HG03460 (cell line): ENCODE data around the gene MFAP2.

Experiments used
- ATAC-seq: cut with Tn5 transposase; IDR thresholded peaks from one replicate; pipeline ENCODE4 v1.9.1; 2021; ENCODE audit not compliant: unreplicated experiment

The MFAP2 gene

DNA sequence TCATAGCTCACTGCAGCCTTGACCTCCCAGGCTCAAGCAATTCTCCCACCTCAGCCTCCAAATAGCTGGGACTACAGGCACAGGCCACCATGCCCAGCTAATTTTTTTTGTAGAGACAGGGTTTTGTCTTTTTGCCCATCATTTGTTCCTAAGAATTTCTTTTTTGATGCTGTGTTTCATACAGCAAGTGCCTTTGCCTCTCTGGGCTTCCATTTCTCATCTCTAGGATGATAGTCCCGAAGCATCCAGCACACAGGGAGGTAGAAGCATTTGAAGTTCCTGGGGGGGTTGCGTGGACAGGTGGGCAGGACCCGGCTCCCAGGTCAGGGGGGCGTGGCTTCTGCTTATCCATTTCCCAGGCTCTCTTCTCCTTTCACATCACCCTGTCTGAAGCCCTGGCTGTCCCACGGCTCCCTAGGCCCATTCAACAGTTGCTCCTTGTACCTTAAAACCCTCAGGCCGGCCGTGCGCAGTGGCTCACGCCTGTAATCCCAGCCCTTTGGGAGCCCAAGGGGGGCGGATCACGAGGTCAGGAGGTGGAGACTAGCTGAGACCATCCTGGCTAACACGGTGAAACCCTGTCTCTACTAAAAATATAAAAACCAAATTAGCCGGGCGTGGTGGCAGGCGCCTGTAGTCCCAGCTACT lies 27.9 kb upstream of the MFAP2 start:
- no peak for ATAC-seq

DNA sequence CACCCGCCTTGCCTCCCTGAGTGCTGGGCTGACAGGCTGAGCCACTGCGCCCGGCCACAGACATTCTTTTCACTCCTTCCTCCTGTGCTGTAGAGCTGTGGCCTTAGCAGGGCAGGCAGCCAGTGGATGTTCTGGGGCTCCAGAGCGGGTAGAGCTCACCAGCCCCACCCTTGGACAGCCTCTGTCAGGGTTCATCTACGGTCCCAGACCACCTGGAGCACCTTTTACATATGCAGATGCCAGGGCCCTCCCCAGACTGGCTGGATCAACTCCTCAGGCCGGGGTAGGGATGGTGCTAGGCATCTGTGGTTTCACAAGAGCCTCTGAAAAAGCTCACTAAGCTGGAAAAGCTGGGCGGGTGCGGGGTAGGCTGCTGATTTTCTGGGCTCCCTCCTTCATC lies 26.7 kb upstream of the MFAP2 start:
- ATAC-seq: no peak

DNA sequence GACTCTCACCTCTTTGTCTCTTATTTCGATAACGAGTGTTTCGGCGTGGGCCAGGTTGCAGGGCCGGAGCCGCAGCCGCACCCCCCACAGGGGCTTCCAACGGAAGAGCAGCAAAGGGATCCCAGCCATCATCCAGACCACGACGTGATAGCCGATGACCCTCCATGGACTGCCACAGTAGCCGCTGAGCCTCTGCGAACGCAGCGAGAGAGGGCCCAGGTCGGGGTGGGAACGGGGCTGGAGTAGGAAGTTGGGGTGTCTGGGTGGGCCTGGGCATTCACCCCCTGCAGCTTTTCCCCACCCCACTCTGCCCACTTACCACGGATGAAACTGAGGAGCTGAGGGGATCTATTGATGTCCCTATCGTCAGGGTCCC lies 24.9 kb upstream of the MFAP2 start:
- no peak for ATAC-seq

DNA sequence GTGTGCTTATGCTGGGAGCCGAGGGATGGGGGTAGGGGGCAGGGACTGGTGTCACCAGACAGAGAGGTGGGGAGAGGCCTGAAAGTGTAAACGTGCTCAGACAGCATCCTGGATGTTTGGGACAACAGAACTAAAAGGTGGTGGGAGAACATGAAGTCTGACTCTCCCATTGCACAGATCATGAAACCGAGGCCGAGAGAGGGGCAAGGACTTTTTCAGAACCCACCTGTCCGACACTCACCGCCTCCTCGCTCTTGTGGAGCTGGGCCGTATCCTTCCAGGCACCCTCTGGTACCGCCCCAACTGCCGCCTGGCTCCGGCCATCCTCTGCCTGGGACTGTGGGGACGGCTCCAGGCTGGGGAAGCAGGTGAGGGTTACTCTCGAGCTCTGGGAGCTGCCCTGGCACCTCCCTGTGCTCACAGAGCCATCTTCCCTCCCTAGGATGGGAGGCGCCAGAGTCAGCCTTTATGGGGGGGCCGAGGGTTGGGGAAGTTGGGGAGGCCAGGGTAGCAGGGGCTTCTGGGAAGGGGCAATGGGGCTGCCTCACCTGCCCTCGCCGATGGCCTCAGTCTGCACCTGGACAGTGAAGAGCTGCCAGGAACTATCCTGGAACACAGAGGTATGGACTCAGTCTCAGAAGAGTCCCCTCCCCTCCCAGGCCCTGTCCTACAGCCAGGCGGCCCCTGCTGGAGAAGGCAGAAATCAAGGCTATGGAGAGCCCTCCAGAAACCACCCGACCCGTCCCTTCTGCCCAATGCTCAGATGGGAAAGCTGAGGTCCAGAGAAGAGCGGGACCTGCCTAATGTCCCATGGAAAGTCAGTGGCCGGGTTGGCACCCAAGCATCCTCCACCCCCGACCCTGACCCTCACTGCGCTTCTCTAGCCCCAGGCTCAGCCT lies 24.3 kb upstream of the MFAP2 start:
- no peak for ATAC-seq

DNA sequence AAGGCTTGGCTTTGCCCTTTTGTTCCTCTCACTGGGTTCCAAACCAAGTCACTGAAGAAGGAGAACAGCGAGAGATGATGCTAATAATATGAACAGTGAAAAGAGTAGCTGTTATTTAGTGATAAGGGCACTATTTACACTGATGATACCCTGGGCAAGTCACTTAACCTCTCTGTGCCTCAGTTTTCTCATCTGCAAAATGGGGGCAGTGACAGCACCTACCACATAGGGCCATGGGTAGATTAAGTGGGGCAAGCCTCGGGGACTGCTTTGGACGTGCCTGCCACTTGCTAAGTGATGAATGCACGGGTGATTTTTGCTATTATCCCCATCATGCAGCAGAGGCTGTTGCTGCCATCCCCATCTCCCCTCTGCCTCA lies 22.1 kb upstream of the MFAP2 start:
- no peak for ATAC-seq

DNA sequence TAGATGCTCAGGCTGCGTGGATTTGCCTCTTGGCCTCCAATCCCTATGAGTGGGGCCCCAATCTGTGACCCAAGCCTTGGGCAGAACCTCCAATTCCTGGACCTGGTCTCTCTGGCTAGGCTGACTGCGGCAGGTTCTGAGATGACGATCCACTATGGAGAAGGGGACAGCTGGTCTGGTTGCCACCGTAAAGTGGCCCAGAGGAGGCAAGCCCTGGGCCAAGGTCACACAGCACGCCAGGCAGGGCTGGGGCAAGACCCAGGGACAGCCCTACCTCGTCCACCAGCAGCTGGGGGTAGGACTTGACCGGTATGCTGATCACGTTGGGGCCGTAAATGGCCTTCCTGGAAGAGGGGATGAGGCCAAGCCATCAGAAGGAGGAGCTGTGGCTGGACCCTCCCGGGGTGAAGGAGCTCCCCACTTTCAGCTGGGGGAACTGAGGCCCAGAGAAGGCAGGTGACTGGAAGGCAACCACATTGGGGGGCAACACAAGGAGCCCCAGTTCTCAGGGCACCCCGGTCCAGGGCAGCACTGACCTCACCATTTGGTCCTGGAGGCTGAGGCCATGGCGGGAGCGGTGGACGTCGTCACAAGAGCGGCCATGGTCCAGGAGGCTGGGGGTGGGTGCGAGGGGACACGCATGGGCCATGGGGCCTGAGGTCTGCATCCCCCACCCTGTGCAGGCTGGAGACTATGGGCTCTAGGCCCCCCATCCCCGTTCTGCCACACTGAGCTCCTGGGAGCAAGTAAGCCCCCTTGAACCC lies 21.5 kb upstream of the MFAP2 start:
- no peak for ATAC-seq

DNA sequence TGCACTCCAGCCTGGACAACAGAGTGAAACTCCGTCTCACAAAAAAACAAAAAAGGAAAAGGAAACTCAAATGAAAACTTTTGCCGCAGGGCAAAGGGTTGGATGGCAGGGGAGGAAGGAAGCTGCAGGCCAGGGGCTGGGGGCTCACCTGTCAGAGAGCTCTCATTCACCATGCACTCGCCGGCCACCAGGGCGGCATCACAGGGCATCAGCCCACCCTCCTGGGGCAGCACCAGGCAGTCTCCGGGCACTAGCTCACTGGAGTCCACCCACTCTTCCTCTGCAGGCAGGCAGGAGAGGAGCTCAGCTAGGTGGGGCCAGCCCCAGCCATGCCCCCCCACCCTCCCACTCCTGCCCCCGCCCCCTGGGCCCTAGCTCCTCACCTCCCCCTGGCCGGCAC lies 19.4 kb upstream of the MFAP2 start:
- no peak for ATAC-seq

DNA sequence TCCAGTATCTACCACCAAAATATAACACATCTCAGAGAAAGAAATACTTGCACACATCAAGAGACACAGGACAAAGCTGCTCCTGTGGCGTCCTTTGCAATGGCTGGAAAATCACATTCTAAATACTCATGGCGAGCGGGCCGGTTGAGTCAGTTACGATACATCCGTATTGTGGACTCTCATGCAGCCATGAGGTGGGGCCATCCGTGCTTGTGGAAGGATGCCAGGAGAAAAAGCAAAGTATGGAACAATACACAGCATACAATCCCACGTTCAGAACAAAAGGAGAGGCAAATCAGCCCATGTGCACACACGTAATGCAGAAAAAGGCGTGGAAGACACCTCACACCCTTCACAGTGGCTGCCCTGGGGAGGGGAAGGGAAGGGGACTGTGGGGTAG lies 18.2 kb upstream of the MFAP2 start:
- ATAC-seq: no peak

DNA sequence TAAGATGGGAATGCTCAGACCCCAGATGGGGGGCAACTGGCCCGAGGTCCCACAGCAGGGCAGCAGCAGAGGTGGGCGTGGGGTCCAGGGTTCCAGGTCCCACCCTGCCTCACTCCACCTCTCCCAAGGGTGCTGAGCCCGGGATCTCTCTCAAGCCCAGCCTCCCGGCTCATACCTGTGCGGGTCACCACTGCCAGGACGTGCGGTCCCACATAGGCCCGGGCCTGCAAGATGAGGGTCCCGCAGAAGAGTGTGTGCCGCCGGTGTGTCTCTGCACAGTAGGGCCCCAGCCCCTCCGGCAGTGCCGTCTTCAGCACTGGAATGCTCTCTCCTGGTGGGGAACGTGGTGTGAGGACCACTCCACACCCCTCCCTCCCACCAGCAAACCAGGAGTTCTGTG lies 16.4 kb upstream of the MFAP2 start:
- no peak for ATAC-seq

DNA sequence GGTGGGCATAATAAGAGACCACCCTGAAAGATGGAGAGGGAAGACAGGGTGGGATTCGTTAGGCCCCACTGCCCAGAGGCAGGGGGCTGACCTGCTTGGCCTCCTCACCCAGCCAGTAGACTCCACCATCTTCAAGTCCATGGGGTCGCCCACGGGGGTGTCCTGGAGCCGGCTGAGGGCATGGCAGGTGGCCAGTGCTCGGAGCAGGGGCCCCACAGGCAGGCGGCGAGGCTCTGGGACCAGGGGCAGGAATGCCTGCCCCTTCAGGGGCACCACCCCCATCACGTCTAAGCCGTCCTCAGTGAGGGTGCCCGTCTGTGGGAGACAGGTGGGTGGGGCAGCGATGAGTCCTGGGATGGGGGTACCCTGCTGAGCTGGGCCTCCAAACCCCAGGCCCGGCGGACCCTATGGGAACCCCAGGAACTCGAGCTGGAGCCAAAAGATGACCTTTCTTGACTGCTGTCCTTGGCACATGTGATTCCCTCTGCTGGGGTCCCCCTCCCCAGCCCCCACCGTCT lies 13.2 kb upstream of the MFAP2 start:
- ATAC-seq: no peak

DNA sequence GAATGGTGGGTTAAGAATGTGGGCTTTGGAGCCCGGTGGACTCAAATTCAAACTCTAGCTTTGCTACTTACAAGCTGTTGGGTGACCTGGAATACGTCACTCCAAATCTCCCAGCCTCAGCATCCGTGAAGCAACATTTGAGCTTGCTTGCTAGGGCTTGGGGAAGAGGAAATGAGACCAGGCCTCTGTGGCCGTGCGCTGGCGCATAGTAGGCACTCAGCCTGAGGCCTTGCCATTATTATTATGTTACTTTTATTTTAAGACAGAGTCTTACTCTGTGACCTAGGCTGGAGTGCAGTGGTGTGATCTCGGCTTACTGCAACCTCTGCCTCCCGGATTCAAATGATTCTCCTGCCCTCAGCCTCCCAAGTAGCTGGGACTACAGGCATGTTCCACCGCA lies 12.3 kb upstream of the MFAP2 start:
- ATAC-seq: no peak

DNA sequence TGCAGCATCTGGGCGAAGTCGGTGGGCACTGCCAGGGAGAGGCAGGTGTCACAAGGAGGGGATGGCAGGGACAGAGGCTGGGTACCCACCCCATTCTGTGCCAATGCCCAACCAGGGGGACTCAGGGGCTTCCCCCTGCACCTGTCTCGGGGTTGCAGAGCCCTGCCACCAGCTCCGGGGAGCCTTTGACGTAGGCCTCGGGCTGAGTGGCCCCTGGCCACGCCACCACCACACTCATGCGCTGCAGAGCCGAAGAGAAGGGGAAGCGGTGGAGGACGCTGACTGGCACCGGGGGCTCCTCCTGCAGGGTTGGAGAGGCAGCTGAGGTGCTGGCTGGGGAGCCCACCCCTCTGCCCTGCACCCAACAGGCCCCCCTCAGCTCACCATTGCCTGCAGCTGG lies 11.7 kb upstream of the MFAP2 start:
- no peak for ATAC-seq

DNA sequence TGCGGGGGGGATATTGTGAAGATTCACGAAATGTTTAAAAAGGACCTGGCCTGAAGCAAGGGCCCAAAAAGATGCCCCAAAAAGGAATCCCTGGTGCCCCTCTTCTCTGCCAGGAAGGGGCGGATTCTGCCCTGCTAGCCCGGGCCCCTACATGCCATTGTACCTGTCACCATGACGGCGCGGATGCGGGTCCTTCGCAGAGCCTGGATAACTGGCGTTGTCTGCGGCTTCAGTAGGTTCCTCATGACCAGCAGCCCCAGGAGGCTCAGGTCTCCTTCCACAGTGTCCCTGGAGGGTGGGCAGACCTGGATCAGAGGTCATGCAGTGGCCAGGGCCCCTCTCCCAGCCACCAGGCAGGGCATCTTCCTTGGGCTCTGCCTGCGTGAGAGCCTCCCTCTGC lies 11.2 kb upstream of the MFAP2 start:
- no peak for ATAC-seq

DNA sequence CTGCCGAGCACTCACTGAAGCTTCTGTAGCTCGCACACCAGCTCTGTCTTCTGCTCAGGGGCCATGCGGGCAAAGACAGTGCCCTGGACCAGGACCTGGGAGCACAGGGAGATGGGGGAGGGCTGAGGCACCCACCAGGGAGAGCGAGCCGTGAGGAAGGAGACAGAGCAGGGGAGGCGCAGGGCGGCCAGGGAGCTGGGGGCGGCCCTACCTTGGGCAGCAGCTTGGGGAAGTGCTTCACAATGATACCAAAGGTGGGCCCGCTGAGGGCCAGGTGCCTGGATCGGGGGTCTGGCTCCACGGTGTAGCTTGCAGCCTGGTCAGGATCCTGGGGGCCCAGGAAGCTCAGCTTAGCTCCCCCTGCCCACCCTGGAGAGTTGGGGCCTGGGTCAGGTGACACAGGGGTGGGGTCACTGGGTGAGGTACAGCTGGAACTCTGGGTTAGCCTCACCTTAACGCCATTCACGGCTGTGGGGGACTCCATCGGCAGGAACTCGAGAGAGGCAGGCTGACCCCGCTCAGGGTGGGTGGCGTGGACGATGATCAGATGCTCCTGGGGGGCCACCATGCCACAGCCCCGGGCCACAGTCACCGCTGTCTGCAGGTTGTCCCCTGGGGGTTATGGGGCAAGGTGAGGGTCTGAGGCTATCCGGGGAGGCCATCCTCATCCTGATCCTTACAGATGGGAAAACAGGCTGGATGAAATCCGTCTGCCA lies 9.4 kb upstream of the MFAP2 start:
- no peak for ATAC-seq

DNA sequence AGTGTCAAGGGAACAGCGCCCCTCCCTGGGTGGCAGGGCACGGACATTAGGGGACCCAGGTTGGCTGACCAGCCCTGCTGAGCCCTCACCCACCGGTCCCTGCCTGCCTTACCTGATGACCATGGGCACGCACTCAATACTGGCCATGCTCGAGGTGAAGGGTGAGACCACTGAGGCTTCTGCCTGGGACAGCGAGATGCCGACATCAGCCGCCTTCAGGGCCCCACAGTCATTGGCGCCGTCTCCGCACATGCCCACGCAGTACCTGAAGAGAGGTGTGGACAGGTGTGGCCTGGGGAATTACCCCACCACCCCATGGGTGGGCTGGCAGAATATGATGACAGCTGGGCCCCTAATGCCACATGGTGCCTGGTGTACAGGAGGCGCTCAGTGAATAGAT lies 7.8 kb upstream of the MFAP2 start:
- no peak for ATAC-seq

DNA sequence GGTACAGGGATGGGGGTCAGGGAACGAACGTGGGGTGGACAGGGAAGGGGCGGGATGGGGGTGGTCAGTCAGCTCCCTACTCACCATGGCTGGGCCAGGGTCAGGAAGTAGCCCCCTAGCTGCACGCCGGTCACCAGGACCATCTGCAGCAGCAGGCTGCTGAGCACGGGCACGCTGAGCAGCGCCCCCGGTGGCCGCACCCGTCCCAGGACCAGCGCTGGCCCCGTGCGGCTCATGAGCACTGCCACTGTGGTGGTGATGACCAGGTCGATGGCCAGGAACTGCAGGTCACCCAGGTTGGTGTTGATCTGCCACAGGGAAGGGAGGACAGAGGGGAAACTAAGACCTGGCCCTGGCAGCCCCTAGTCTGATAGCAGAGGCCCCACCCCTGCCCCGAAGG lies 6.5 kb upstream of the MFAP2 start:
- ATAC-seq: no peak

DNA sequence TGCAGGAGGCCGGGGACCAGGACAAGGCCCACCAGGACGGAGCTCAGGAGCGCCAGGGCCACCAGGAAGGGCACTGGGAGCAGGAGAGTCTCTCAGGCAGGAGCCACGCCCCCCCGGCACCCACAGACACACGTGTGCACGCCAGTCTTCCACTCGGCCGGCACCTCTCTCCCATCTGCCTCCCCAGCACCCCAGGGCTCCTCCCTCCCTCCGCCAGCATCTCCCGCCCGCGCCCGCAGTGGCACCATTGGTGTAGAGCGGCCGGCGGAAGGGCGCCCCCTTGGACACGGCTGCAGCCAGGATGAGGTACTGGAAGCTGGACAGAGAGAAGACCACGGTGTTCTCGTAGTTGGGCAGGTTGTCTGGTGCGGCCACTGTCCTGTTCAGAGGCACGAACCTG lies 6.1 kb upstream of the MFAP2 start:
- no peak for ATAC-seq

DNA sequence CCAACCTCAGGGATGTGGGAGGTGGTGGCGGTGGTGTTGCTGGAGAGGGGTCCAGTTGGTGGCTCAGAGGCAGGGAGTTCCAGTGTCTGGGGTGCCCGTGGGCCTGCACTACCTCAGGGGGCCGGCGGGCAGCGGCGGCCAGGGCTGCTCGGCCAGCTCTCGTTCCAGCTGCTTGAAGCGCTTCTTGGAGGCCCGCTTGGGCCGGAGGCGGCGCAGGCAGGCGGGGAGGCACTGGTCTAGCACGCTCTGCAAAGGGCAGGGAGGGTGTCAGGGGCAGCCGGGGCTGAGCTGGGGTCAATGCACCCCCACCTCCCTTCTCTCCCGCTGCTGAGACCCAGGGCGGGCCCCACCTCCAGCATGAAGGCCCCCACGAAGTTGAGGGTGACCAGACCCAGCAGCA lies 5.7 kb upstream of the MFAP2 start:
- no peak for ATAC-seq

DNA sequence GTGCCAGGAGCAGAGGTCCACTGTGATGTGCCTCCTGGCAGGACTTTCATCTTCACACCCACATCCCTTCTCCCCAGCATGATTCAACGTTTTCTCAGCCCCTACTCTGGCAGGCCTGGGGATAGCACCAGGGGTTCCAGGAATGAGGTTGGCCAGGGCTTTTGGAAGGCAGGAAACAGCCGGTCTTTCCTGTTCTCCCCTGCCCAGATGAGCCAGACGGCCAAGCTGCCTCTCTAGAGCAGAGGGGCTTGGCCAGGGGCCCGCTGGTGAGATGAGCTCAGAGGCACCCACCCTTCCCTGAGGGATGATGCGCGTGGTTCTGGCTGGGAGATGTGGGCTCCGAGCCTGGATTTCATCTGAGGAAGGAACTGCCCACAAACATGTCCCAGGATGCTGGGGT lies 4.3 kb upstream of the MFAP2 start:
- no peak for ATAC-seq

DNA sequence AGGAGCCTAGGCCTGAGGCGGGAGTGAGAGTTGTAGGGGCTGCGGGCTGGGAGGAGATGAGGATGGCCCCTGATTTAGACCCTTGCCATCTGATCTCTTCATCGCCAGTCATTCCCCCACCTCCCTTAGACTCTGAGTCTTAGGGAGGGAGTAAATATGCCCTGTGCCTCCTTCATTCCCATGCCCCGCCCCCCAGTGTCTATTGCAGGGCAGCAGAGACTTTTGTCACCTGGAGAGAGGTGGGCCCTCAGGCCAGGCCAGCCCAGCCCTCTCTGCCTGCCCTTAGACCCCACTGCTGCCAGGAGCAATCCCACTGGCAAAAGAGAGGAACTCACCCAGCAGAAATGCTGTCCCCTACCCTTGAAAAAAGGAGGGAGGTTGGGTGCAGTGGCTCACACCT lies 3.2 kb upstream of the MFAP2 start:
- no peak for ATAC-seq

DNA sequence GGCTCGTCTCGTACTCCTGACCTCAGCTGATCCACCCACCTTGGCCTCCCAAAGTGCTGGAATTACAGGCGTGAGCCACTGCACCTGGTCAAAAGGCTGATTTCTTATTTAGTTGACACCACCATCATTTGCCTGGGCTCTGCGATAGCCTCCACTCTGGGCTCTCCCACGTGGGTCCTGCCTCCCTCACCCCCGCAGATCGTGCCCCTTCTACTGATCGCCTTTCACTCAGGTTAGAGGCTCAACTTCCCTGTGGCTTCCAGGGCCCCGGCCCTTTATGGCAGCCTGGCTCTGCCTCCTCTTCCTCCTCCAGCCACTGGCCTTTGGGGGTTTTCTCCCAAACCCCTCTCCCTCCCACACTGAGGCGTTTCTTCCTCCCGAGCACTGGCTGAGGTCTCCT lies 2.5 kb upstream of the MFAP2 start:
- ATAC-seq: no peak
